Measurements from ENCODE around the gene MPP1. TPM values are rescaled to one million over a fixed set of nuclear protein-coding genes. Genes with fewer than 3 reads are reported as not detected.

The MPP1 gene
- total and polyA plus RNA-seq, 2 donors (not counting 3 experiments of a cell fraction or from before 2014, with no cell fraction given) = 22.1 to 32.3 TPM

- intact Hi-C loops (cut with micrococcal nuclease) (no loop called here), dilution Hi-C loops (cut with MboI; ENCODE audit: extremely low pct_ligation_motif_present, low sequenced_read_pairs) (no loop called here)
- Histone ChIP-seq H3K27ac (ENCODE audit: insufficient read depth, low read depth, low read length) (no peak overlapping the region), H3K36me3 (ENCODE audit: control insufficient read depth in 2 of 2, extremely low read depth in 1 of 2, insufficient read depth in 2 of 2, low read length in 2 of 2) (no peaks in the 10 kb centered on the region), H4K20me1 (replicated peaks; ENCODE audit: control insufficient read depth, extremely low read depth, insufficient read depth, low read length) (no peaks in the 10 kb centered on the region), H3K4me3 (replicated peaks in 1 of 3; ENCODE audit: insufficient read depth in 1 of 3, low read depth in 1 of 3, low read length in 3 of 3) (no peak overlapping the region), H2AFZ (ENCODE audit: low read depth, low read length) (no peak overlapping the region), H3K9me3 (replicated peaks; ENCODE audit: control insufficient read depth, insufficient read depth, low read length) (no peaks in the 10 kb centered on the region), H3K27me3 (ENCODE audit: control insufficient read depth in 2 of 2, insufficient read depth in 2 of 2, low read length in 2 of 2) (no peaks in the 10 kb centered on the region), H3K9me1 (replicated peaks; ENCODE audit: control insufficient read depth, extremely low read depth, insufficient read depth, low read length) (no peaks in the 10 kb centered on the region), H3K4me2 (ENCODE audit: insufficient read depth, low read length) (no peak overlapping the region), H3K9ac (replicated peaks; ENCODE audit: extremely low read depth, insufficient read depth, low read length) (no peak overlapping the region), H3K4me1 (ENCODE audit: control insufficient read depth, extremely low read depth, insufficient read depth, low read length) (peaks cover 21% of the 10 kb centered on the region), H3K79me2 (ENCODE audit: control insufficient read depth, insufficient read depth, low read length) (peaks cover 2% of the 10 kb centered on the region)
- no peak for TF ChIP-seq FOS (IDR thresholded peaks at IDR 0.05; ENCODE audit: borderline replicate concordance, insufficient read depth, low read length)
- no peak for TF ChIP-seq JUN (IDR thresholded peaks at IDR 0.05; ENCODE audit: borderline replicate concordance, insufficient read depth, insufficient read length, low read depth)
- TF ChIP-seq MAX (IDR thresholded peaks at IDR 0.05; ENCODE audit: insufficient read depth, insufficient read length) = no peak
- no peak for TF ChIP-seq EZH2 (IDR thresholded peaks at IDR 0.05; ENCODE audit: borderline replicate concordance, low read depth, low read length, severe bottlenecking)
- TF ChIP-seq POLR2A (IDR thresholded peaks at IDR 0.05; ENCODE audit: low read depth, low read length) = no peak
- TF ChIP-seq MYC (IDR thresholded peaks at IDR 0.05; ENCODE audit: low read depth, low read length) = no peak
- no peak for TF ChIP-seq GATA2 (IDR thresholded peaks at IDR 0.05; ENCODE audit: insufficient read depth, insufficient read length, low read depth, low read length)
- TF ChIP-seq, protein P1, sequence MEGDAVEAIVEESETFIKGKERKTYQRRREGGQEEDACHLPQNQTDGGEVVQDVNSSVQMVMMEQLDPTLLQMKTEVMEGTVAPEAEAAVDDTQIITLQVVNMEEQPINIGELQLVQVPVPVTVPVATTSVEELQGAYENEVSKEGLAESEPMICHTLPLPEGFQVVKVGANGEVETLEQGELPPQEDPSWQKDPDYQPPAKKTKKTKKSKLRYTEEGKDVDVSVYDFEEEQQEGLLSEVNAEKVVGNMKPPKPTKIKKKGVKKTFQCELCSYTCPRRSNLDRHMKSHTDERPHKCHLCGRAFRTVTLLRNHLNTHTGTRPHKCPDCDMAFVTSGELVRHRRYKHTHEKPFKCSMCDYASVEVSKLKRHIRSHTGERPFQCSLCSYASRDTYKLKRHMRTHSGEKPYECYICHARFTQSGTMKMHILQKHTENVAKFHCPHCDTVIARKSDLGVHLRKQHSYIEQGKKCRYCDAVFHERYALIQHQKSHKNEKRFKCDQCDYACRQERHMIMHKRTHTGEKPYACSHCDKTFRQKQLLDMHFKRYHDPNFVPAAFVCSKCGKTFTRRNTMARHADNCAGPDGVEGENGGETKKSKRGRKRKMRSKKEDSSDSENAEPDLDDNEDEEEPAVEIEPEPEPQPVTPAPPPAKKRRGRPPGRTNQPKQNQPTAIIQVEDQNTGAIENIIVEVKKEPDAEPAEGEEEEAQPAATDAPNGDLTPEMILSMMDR (IDR thresholded peaks at IDR 0.05; ENCODE audit: extremely low read depth in 1 of 2, insufficient read depth in 1 of 2, low read depth in 1 of 2, low read length in 2 of 2) = no peak
- no peak for TF ChIP-seq POLR2AphosphoS5 (IDR thresholded peaks at IDR 0.05; ENCODE audit: insufficient read depth, low read depth, low read length)
- FAIRE-seq = no peak
- BruUV-seq (replicated peaks) = no TSS peak
- POLR2A ChIA-PET = no interaction called here
- CTCF ChIA-PET = no interaction called here
- DNase-seq (ENCODE audit: low read depth, low spot score) = no peak
These were observed 1.7 kb upstream of the MPP1 start for GRCh38 chrX:154806837-154807501.
